Measurements from ENCODE around the gene GALNT4. TPM values are rescaled to one million over a fixed set of nuclear protein-coding genes. Genes with fewer than 3 reads are reported as not detected.

The GALNT4 gene
- total RNA-seq, 1 experiment from 2014 or later, result 2.8 TPM

DNA sequence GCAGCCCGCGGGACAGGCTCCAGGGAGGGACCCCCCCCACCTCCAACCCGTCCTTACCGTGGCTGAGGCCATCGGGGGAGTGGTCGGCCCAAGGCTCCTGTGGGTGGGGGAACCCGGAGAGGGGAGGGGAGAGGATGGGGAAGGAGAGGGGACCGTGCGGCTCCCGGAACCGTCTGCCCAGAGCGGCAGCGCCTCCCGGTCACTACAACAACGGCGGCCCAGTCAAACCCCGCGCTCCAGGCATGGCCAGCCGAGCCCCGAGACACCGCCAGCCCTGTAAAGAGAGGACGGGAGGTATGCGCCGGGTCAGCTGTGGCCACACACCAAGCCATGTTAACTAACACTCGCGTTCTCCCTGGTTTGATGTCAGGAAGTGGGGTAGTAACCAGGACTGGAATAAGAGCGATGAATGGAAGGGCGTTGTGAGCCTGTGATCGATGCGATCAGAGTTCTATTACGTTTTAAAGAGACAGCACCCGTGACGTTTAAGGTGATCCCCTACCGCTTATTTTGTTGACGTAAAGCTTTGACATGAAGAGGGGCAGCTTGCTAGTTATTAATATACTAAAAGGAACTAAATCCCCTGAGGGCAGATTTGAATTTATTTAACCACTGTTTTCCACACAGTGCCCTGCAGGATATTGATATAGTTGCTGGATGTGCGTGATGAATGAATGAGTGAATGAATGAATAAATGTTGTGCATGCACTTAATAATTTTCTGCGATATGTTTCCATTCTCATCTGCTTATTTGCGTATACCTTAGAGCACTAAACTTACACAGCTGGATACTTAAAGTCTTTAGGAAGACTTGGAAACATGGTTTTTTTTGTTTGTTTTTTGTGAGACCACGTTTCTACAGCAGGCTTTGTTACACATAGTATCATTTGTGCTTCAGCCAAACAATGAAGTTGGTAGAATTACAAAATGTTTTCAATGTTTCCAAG lies 1.5 kb upstream of the GALNT4 start, which contains the start of gene POC1B:
Gene POC1B (minus strand): TSS at position 224 of the 947 bp plus-strand sequence. CDS start 152 bp downstream, at position 72.
- Histone ChIP-seq H3K9me2 (ENCODE audit: insufficient read depth) (no peaks in the 10 kb centered on the region), H3K79me2 (ENCODE audit: insufficient read depth, low read length) (peaks cover 18% of the 10 kb centered on the region; the same call in 1 of the 2 replicates), H2AFZ (ENCODE audit: low read depth, low read length, poor library complexity, severe bottlenecking) (peak within 1 kb of the TSS; percentile 97), H3K4me2 (ENCODE audit: low read length) (peak within 1 kb of the TSS; percentile 85), H3K4me1 (ENCODE audit: control insufficient read depth in 1 of 2, insufficient read depth in 2 of 2, low read length in 2 of 2) (peaks cover 4 to 17% of the 10 kb centered on the region in 2 experiments; a peak in 3 of 4 replicates), H3K4me3 (replicated peaks in 1 of 2; ENCODE audit: low read depth in 1 of 2, low read length in 2 of 2) (peak within 1 kb of the TSS; percentile 81 to 86), H3K27ac (ENCODE audit: low read depth, low read length) (peak within 1 kb of the TSS; percentile 72), H3K9ac (ENCODE audit: low read length) (peak within 1 kb of the TSS; percentile 71), H3K27me3 (ENCODE audit: insufficient read depth, low read length) (no peaks in the 10 kb centered on the region), H4K20me1 (ENCODE audit: insufficient read depth) (no peaks in the 10 kb centered on the region), H3K36me3 (ENCODE audit: control insufficient read depth in 1 of 2, insufficient read depth in 2 of 2, low read length in 2 of 2) (peaks cover 0 to 2% of the 10 kb centered on the region in 2 experiments; a peak in 2 of 4 replicates), H3K9me3 (ENCODE audit: control insufficient read depth in 1 of 2, insufficient read depth in 1 of 2, low read depth in 1 of 2, low read length in 2 of 2) (no peaks in the 10 kb centered on the region)
- BruUV-seq (replicated peaks), result TSS peak; percentile 51
- ATAC-seq (peak; percentile 83), DNase-seq (ENCODE audit: low read depth, low spot score) (peak; percentile 74)
- ChIA-PET CTCF (interaction anchor here (1.3 to 2.6 kb wide), 5 partner anchors 13 to 509 kb away, joined by 3 to 10 read pairs (median 6); no protein-coding TSS in a partner anchor), RAD21 (ENCODE audit: low non-redundant PET in 1 of 2, low total read pairs in 2 of 2, uncharacterized antibody in 2 of 2, unreplicated experiment in 2 of 2) (no interaction called here), POLR2A (no interaction called here)
- intact Hi-C loops (cut with micrococcal nuclease), result loop anchor here (2.0 to 5.0 kb wide), 3 partner anchors 174 to 1414 kb away; partner anchors contain the start of gene DUSP6
- no peak for TF ChIP-seq POLR2A (IDR thresholded peaks at IDR 0.05; ENCODE audit: borderline replicate concordance, extremely low read depth, insufficient read depth, insufficient read length)
- no peak for TF ChIP-seq RAD21 (IDR thresholded peaks at IDR 0.05; ENCODE audit: low read depth)
- TF ChIP-seq, protein P1, sequence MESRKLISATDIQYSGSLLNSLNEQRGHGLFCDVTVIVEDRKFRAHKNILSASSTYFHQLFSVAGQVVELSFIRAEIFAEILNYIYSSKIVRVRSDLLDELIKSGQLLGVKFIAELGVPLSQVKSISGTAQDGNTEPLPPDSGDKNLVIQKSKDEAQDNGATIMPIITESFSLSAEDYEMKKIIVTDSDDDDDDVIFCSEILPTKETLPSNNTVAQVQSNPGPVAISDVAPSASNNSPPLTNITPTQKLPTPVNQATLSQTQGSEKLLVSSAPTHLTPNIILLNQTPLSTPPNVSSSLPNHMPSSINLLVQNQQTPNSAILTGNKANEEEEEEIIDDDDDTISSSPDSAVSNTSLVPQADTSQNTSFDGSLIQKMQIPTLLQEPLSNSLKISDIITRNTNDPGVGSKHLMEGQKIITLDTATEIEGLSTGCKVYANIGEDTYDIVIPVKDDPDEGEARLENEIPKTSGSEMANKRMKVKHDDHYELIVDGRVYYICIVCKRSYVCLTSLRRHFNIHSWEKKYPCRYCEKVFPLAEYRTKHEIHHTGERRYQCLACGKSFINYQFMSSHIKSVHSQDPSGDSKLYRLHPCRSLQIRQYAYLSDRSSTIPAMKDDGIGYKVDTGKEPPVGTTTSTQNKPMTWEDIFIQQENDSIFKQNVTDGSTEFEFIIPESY (IDR thresholded peaks at IDR 0.05; ENCODE audit: extremely low read depth, insufficient replicate concordance, low read length), result peak; percentile 16
- TF ChIP-seq EZH2phosphoT487 (IDR thresholded peaks at IDR 0.05; ENCODE audit: borderline replicate concordance), result no peak
- no peak for TF ChIP-seq ATF3 (IDR thresholded peaks at IDR 0.05)
- TF ChIP-seq SIN3A (IDR thresholded peaks at IDR 0.05; ENCODE audit: low read depth), result 0 out of 2 replicates have a peak, but pooled peaks have one; percentile 3
- TF ChIP-seq YY1 (IDR thresholded peaks at IDR 0.05; ENCODE audit: extremely low read depth, insufficient replicate concordance, low read depth, low read length), result peak; percentile 81
- TF ChIP-seq ZNF274 (IDR thresholded peaks at IDR 0.05; ENCODE audit: low read depth, low read length), result no peak
- no peak for TF ChIP-seq ELF1 (IDR thresholded peaks at IDR 0.05; ENCODE audit: borderline replicate concordance, low read depth)
- TF ChIP-seq, protein P2, sequence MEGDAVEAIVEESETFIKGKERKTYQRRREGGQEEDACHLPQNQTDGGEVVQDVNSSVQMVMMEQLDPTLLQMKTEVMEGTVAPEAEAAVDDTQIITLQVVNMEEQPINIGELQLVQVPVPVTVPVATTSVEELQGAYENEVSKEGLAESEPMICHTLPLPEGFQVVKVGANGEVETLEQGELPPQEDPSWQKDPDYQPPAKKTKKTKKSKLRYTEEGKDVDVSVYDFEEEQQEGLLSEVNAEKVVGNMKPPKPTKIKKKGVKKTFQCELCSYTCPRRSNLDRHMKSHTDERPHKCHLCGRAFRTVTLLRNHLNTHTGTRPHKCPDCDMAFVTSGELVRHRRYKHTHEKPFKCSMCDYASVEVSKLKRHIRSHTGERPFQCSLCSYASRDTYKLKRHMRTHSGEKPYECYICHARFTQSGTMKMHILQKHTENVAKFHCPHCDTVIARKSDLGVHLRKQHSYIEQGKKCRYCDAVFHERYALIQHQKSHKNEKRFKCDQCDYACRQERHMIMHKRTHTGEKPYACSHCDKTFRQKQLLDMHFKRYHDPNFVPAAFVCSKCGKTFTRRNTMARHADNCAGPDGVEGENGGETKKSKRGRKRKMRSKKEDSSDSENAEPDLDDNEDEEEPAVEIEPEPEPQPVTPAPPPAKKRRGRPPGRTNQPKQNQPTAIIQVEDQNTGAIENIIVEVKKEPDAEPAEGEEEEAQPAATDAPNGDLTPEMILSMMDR (IDR thresholded peaks at IDR 0.05 in 2 of 3, conservative IDR thresholded peaks at IDR 0.05 in 1 of 3; ENCODE audit: borderline replicate concordance in 1 of 3, insufficient read depth in 1 of 3, low read depth in 2 of 3, low read length in 2 of 3), result no peak
- TF ChIP-seq, protein P3, sequence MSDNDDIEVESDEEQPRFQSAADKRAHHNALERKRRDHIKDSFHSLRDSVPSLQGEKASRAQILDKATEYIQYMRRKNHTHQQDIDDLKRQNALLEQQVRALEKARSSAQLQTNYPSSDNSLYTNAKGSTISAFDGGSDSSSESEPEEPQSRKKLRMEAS (IDR thresholded peaks at IDR 0.05), result peak; percentile 93
- TF ChIP-seq EGR1 (IDR thresholded peaks at IDR 0.05; ENCODE audit: low read depth), result no peak
- TF ChIP-seq ZFX (IDR thresholded peaks at IDR 0.05), result peak; percentile 42; the same call in 1 of the 2 replicates
- no peak for TF ChIP-seq FOSL1 (IDR thresholded peaks at IDR 0.05; ENCODE audit: low read depth)
- TF ChIP-seq POLR2AphosphoS5 (IDR thresholded peaks at IDR 0.05; ENCODE audit: low read depth, low read length), result peak; percentile 42; the same call in 1 of the 2 replicates
- no peak for TF ChIP-seq JUND (IDR thresholded peaks at IDR 0.05)
- TF ChIP-seq, protein P4, sequence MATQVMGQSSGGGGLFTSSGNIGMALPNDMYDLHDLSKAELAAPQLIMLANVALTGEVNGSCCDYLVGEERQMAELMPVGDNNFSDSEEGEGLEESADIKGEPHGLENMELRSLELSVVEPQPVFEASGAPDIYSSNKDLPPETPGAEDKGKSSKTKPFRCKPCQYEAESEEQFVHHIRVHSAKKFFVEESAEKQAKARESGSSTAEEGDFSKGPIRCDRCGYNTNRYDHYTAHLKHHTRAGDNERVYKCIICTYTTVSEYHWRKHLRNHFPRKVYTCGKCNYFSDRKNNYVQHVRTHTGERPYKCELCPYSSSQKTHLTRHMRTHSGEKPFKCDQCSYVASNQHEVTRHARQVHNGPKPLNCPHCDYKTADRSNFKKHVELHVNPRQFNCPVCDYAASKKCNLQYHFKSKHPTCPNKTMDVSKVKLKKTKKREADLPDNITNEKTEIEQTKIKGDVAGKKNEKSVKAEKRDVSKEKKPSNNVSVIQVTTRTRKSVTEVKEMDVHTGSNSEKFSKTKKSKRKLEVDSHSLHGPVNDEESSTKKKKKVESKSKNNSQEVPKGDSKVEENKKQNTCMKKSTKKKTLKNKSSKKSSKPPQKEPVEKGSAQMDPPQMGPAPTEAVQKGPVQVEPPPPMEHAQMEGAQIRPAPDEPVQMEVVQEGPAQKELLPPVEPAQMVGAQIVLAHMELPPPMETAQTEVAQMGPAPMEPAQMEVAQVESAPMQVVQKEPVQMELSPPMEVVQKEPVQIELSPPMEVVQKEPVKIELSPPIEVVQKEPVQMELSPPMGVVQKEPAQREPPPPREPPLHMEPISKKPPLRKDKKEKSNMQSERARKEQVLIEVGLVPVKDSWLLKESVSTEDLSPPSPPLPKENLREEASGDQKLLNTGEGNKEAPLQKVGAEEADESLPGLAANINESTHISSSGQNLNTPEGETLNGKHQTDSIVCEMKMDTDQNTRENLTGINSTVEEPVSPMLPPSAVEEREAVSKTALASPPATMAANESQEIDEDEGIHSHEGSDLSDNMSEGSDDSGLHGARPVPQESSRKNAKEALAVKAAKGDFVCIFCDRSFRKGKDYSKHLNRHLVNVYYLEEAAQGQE (IDR thresholded peaks at IDR 0.05; ENCODE audit: low read depth), result no peak
